HG03064 (cell line): ENCODE measurements around the gene CFAP100.

ENCODE experiments used
- ATAC-seq: cut with Tn5 transposase; IDR thresholded peaks from one replicate; pipeline ENCODE4 v1.9.1; 2021; ENCODE audit warnings: low read depth; ENCODE audit not compliant: unreplicated experiment

CFAP100 gene

GRCh38 chr3:126373682-126374601 is 20.8 kb upstream of the CFAP100 start:
- ATAC-seq, result no peak

GRCh38 chr3:126375835-126376331 is 18.8 kb upstream of the CFAP100 start:
- ATAC-seq, result no peak

GRCh38 chr3:126376444-126376843 is 18.3 kb upstream of the CFAP100 start:
- no peak for ATAC-seq

- ATAC-seq, result no peak
These were observed 17.5 kb upstream of the CFAP100 start for GRCh38 chr3:126377211-126377610.

GRCh38 chr3:126378341-126378751 is 16.4 kb upstream of the CFAP100 start:
- no peak for ATAC-seq

- no peak for ATAC-seq
These were observed 14.5 kb upstream of the CFAP100 start for GRCh38 chr3:126380011-126380768.

- no peak for ATAC-seq
These were observed 12.7 kb upstream of the CFAP100 start for GRCh38 chr3:126381966-126382365.

- ATAC-seq, result no peak
These were observed 5.5 kb upstream of the CFAP100 start for GRCh38 chr3:126389112-126389793.

- no peak for ATAC-seq
These were observed 4.9 kb upstream of the CFAP100 start for GRCh38 chr3:126389794-126390146.

GRCh38 chr3:126390201-126390600 is 4.5 kb upstream of the CFAP100 start:
- ATAC-seq, result no peak

- no peak for ATAC-seq
These were observed 4.0 kb upstream of the CFAP100 start for GRCh38 chr3:126390751-126391150.

GRCh38 chr3:126391631-126392030 is 3.1 kb upstream of the CFAP100 start:
- ATAC-seq, result no peak

- no peak for ATAC-seq
These were observed 2.5 kb upstream of the CFAP100 start for GRCh38 chr3:126392246-126392645.

GRCh38 chr3:126393563-126393962 is 1.1 kb upstream of the CFAP100 start:
- no peak for ATAC-seq

GRCh38 chr3:126394977-126395321 is 240 bp downstream of the CFAP100 start:
- no peak for ATAC-seq

- ATAC-seq, result no peak
These were observed 1.3 kb downstream of the CFAP100 start for GRCh38 chr3:126395846-126396513.

- no peak for ATAC-seq
These were observed 1.8 kb downstream of the CFAP100 start for GRCh38 chr3:126396536-126396935.

GRCh38 chr3:126397610-126398422 is 3.1 kb downstream of the CFAP100 start:
- ATAC-seq, result no peak

- no peak for ATAC-seq
These were observed 4.0 kb downstream of the CFAP100 start for GRCh38 chr3:126398423-126399350.
